HG03064 (cell line): ENCODE measurements around the gene GGTLC2.
"Not testable (repeated sequence)": the region's sequence is repeated elsewhere in the genome, so short reads cannot be mapped to it uniquely, and the experiment has no call there.

Source experiments
- ATAC-seq: cut with Tn5 transposase; IDR thresholded peaks from one replicate; pipeline ENCODE4 v1.9.1; 2021; ENCODE audit warnings: low read depth; ENCODE audit not compliant: unreplicated experiment

Gene GGTLC2

DNA sequence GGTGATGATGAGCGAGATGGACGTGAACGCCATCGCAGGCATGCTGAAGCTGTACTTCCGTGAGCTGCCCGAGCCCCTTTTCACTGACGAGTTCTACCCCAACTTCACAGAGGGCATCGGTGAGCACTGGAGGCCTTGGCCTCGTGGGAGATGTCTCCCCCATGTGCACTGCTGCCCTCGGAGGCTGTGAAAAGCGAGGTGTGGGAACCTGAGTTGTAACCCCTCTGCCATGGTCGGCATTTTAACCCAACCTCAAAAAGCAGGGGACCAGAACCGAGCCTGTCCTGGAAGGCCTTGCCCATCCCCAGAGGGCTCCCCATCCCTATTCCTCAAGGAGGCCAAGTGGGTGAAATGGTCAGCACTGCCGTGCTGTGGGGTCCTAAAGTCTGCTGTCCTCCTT is 10.9 kb upstream of the GGTLC2 start:
- ATAC-seq, result not testable (repeated sequence)

DNA sequence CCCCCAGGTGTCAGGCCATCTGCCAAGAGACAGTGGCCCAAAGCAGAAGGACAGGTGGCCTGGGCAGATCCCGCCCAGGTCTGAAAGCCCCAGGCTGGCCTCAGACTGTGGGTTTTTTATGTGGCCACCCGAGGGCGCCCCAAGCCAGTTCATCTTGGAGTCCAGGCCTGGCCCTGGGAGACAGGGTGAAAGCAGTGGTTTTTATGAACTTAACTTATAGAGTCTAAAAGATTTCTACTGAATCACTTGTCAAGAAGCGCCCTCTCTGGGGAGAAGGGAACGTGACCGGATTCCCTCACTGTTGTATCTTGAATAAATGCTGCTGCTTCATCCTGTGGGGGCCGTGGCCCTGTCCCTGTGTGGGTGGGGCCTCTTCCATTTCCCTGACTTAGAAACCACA is 8.2 kb upstream of the GGTLC2 start:
- not testable (repeated sequence) for ATAC-seq

DNA sequence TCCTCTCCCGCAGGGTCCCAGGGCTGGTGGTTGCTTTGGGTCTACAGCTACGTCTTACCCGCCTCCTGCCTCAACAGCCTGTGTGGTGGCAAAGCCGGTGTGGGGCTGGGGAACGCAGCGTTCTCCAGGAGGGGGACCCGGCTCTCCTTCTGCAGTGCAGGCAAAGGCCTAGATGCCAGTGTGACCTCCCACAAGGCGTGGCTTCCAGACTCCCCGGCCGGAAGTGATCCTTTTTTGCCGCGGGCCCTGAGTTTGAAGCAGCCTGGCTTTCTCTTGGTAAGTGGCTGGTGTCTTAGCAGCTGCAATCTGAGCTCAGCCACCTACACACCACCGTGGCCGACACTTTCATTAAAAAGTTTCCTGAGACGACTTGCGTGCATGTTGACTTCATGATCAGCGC is 6.1 kb upstream of the GGTLC2 start:
- not testable (repeated sequence) for ATAC-seq

DNA sequence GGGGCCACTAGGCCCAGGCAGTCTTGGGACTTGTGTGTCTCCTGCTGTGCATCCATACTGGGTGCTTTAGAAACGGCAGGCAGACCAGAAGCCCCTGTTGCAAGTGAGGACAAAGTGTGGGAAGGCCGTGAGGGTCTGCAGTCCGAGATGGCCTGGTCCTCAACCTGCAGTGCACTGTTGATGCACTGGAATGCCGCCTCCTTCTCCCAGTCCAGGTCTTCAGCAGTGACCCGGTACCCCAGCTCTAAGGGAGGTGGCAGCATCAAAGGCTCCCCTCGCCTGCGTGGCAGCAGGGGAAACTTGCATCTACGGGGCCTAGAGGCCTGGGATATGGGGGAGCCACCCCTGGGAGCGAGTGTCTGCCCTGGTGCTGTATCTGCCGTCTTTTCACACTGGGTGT is 2.2 kb upstream of the GGTLC2 start:
- ATAC-seq, result not testable (repeated sequence)

DNA sequence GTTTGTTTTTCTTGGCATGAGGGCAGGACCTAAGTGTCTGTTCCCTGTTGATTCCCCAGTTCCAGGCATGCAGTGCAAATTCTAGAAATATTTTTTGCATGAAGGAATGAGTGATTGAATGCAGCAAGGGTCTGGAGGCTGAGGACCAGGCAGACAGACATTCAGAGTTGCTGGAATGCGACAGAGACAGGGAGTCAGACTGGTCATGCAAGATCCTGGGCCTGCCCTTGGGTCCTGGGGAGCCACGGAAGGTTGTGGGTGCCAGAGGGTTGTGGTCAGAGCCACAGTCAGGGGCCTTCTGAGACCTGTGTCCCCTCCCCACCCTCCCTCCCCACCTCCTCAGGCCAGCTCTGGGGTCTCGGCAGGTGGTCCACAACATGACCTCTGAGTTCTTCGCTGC is 1.6 kb downstream of the GGTLC2 start:
- not testable (repeated sequence) for ATAC-seq

DNA sequence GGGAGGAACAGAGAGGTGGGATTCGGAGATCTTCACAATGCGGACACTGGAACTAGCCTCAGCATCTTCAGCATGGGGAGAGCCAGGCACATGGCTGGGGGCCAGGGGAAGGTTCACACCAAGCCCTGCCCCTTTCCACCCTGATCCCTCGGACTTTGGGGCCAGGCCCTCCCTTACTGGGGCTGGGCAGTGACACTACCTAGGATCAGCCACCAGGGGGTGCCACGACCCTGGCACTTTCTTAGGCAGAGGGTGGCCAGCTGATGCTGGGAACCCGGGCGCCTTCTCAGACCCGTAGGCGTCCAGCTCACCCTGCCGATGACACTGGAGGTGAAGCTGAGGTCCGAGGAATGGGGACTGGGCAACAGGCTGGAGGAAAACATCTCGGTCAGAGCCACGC is 3.5 kb downstream of the GGTLC2 start:
- not testable (repeated sequence) for ATAC-seq

DNA sequence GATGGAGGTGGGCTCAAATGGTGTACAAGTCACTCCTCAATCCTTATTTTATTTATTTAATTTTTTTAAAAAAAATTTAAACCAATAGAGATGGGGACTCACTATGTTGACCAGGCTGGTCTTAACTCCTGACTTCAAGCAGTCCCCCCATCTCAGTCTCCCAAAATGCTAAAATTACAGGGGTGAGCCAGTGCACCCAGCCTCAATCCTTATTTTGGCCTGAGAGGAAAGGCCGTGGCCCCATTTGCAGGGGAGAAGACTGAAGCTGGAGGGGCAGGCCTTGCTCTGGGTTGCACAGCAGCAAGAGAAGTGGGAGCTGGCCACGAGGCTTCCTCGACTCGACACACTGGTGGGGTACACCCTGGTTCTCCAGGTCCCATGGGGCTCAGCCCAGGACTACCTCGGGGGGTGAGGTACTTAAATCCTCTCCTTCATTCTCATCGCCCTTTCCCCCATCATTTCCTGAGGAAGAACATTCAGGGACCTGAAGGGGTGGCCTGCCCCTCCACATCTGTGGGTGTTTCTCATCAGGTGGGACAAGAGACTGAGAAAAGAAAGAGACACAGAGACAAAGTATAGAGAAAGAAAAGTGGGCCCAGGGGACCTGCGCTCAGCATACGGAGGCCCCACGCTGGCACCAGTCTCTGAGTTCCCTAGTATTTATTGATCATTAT is 4.6 kb downstream of the GGTLC2 start:
- not testable (repeated sequence) for ATAC-seq

DNA sequence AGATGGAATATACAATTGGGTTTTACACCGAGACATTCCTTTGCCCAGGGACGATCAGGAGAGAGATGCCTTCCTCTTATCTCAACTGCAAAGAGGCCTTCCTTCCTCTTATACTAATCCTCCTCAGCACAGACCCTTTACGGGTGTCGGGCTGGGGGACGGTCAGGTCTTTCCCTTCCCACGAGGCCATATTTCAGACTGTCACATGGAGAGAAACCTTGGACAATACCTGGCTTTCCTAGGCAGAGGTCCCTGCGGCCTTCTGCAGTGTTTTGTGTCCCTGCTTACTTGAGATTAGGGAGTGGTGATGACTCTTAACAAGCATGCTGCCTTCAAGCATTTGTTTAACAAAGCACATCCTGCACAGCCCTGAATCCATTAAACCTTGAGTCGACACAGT is 5.3 kb downstream of the GGTLC2 start:
- ATAC-seq, result not testable (repeated sequence)

DNA sequence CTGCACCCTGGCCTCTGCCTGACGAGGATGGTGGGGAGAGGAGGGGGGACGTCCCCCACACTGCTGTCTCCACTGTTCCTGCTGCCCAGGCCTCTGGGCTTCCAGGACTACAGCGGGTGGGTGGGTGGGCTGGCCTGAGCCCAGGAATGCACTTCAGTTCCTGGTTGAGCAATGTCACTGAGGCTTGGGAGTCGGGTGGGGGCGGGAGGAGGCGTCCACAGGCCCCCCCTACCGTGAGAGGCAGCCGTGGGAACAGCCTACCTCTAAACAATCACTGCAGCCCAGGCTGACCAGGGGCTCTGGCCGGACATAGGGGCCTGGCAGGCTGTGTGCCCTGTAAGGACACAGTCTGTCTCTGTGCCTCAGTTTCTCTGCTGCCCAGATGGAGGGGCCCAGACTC is 6.0 kb downstream of the GGTLC2 start:
- ATAC-seq, result not testable (repeated sequence)

DNA sequence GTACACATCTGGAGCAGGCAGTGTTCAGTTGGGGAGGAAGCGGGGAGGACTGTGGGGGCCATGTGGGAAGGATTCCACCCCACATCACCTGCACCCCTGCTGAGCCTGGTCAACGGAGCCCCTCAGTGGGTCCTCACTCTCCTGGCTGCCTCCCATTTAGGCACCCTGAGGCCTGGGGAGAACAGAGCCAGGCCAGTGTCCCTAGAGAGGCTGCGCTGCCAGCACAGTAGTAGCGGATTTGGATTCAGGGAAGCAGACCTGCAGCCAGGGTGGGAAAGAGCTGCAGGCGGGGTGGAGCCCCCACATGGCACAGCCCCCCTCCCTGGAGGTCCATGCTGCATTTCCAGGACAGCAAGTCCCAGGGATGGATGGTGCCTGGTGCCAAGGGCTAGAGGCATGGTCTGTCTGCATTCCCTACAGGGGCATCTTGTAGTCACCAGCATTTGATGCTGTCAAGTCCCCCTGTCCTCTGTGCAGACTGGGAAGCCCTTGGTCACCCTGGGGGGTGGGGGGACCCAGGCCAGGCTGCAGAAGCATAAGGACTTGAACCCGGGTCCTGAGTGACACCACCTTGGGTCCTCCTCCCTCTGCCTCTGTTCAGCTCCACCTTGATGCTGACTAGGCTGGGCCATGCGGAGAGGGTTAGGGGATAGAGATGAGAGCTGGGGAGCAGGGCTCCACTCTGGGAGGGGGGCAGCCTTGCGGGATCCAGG is 6.5 kb downstream of the GGTLC2 start:
- not testable (repeated sequence) for ATAC-seq

DNA sequence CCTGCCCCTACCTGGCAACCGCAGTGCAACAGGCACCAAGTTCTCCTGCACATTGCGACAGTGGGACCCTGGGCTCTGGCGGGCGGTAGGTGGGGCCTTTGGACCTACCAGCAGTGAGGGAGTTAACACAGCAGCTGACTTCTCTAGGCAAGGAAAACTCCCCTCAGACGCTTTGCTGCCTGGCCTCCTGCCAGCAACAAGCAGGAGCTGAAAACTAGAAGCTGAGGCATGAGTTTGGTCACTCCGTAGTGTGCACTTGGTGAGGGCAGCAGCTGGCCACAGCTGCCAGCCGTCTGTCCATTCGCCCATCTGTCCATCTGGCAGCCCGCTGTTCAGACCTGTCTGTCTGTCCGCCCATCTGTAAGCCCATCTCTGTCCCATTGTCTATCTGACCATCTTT is 7.2 kb downstream of the GGTLC2 start:
- ATAC-seq, result not testable (repeated sequence)

DNA sequence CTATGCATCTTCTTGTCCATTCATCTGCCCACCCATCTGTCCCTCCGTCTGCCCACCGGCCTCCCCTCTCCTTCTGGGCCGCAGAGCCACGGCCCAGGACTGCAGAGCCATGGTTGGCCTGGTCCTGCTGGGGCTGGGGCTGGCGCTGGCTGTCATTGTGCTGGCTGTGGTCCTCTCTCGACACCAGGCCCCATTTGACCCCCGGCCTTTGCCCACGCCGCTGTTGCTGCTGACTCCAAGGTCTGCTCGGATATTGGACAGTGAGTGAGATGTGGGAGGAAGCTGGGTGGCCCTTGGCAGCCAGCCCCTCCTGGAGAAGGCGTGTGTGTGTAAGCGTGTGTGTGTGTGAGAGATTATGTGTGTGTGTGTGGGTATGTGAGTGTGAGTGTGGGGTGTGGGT is 7.7 kb downstream of the GGTLC2 start:
- ATAC-seq, result not testable (repeated sequence)

DNA sequence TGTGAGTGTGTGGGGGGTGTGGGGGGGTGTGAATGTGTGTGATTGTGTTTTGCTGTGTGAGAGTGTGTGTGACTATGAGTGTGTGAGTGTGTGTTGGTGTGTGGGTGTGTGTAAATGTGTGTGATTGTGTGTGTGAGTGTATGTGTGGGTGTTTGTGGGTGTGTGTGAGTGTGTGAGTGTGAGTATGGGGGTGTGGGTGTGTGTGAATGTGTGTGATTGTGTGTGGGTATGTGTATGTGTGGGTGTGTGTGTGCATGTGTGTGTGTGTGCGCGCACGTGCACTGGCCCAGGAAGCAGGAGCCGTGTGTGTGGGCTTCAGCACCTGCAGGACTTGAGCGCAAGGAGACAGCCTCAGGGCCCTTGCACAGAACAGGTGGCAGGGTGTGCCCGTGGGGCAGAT is 8.2 kb downstream of the GGTLC2 start:
- not testable (repeated sequence) for ATAC-seq

DNA sequence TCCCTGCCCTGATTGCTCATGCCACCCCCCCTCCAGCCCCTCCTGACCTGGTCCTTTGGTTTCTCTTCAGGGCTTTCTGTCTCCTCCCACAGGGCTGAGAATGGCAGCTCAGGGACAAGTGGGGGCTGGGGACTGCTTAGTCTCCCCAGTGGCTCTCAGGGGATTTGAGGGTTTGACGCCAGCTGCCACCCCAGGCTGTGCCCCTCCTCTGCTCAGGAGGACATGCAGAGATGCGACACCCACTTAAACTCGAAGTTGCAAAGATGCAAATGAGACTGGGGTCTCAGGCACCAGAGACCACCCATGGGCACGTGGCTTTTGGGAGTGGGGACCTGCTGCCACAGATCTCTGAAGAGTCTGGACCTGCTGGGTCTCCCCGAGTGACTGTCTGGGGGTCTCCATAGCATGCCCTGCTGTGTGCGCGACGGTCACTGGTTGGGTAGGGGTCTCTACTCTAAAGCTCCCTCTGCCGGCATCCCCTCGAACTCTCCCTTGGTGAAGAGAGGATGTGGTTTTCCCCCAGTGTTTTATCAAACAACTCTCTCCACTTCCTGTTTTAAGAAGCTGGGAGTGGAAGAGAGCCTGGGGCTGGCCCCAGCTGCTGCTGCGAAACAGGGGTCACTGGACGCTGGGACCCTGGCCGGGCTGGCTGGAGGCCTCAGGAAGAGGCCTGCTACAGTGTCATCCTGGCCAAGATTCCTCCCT is 9.4 kb downstream of the GGTLC2 start:
- not testable (repeated sequence) for ATAC-seq

DNA sequence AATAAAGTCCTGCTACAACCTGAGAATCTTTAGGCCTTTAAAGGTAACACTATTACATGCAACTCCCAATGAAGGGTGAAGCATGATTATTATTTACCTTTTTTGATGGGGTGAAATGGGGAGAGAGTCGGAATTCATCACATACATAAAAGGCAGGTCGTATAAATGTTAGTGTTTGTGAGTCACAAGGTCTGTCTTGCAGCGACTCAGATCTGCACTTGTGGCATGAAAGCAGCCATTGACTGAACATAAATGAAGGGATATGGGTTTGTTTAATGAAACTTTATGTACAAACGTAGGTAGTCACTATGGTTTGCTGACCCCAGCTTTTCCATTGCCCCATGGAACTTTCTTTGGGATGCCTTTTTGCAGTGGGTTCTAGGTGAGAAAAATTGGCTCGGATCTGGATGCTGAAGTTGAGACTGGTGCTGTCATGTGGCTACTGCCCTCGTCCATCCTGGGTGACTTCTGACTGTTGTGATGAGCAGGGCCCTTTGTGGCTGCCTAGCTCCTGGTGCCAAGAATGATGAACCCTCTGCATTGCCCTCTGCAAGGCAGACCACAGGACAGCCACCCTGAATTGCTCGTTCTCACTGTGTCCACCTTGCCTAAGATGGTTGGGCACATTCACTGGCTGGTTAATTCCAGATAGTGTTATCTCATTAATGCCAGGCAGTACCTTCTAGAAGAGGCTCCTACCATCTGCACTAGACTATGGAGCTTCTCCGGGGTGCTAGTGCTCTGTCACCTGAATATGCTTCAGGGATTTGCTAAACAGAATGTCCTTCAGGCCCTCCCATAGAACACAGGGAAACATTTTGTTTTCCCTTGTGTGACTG is 11.3 kb downstream of the GGTLC2 start:
- no peak for ATAC-seq

DNA sequence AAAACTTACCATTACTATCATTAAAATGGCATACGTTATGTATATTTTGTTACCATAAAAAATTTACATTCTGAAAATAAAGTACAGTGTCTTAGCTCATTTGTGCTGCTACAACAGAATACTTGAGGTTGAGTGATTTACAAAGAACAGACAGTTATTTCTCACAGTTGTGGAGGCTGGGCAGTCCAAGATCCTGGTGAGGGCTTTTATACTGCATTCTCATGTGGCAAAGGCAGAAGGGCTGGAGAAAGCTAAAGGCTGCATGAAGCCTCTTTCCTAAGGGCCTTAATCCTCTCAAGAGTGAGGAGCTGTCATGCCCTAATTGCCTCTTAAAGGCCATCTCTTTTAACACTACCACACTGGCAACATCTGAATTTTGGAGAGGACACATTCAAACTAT is 13.3 kb downstream of the GGTLC2 start:
- ATAC-seq, result no peak

DNA sequence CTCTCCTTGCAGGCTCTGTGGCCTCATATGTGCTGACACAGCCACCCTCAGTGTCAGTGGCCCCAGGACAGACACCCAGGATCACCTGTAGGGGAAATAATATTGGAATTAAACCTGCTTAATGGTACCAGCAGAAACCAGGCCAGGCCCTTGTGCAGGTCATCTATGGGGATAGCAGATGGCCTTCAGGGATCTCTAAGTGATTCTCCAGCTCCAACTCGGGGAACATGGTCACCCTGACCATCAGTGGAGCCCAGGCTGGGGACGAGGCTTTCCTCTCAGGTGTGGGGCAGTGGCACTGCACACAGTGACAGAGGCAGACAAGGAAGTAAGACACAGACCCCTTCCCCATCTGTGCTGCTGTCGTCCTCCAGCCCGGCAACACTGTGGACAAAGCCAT is 16.9 kb downstream of the GGTLC2 start:
- no peak for ATAC-seq

DNA sequence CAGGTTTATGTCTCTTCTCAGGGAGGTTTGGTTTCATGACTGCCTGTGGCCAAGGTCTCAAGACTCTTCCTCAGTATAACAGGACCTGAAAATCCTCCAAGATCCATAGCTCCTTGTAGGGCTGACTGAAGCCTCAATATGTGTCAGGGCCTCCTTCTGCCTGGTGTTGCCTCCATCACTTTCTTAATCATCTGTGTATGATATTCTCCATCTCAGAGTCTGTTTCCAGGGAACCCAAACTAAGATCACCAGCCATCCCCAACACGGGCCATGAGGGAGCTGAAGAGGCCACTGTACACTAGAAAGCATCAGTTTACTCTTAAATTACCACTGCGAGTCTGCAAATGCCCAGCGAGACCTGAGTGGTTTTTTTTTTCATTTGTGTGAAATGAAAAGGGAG is 17.7 kb downstream of the GGTLC2 start:
- no peak for ATAC-seq

DNA sequence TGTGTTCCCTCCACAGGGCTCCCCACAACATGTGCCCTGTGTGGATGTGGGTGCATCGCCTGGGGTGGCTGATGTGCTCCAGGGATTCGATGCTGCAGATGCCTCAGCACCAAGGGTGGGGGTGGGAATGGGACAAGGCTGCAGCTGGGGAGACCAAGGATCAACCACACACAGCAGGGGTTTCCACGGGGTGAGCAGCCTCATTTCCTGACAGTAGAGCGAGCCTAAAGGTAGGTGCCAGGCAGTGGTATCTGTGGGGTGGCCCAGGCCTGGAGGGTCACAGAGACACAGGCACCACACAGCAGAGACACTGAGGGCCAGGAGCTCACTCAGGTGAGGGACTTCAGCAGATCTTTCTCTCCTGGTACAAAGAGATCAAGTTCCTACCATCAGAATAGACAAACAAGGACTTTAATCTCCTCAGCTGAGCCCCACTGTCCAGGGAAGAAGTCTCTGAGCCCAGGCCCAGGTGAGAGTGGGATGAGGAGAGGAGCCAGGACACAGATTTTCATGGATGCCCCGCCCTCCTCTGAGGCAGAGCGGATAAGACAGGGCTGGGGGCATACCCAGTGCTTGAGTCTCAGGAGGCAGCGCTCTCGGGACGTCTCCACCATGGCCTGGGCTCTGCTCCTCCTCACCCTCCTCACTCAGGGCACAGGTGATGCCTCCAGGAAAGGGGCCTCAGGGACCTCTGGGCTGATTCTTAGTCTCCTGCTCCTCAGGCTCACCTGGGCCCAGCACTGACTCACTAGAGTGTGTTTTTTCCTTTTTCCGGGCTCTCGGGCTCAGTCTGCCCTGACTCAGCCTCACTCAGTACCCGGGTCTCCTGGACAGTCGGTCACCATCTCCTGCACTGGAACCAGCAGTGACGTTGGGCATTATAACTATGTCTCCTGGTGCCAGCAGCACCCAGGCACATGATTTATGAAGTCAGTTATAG is 19.7 kb downstream of the GGTLC2 start:
- ATAC-seq, result no peak
